ENCODE data around the gene WDR35.

- TF ChIP-seq, protein P1, sequence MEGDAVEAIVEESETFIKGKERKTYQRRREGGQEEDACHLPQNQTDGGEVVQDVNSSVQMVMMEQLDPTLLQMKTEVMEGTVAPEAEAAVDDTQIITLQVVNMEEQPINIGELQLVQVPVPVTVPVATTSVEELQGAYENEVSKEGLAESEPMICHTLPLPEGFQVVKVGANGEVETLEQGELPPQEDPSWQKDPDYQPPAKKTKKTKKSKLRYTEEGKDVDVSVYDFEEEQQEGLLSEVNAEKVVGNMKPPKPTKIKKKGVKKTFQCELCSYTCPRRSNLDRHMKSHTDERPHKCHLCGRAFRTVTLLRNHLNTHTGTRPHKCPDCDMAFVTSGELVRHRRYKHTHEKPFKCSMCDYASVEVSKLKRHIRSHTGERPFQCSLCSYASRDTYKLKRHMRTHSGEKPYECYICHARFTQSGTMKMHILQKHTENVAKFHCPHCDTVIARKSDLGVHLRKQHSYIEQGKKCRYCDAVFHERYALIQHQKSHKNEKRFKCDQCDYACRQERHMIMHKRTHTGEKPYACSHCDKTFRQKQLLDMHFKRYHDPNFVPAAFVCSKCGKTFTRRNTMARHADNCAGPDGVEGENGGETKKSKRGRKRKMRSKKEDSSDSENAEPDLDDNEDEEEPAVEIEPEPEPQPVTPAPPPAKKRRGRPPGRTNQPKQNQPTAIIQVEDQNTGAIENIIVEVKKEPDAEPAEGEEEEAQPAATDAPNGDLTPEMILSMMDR (IDR thresholded peaks at IDR 0.05): no peak
- no peak for TF ChIP-seq POLR2A (IDR thresholded peaks at IDR 0.05)
- no peak for TF ChIP-seq POLR2AphosphoS5 (IDR thresholded peaks at IDR 0.05)
Observed at GRCh38 chr2:19876751-19877150, 113.2 kb downstream of the WDR35 start.

Measured in breast epithelium (tissue), 3 donors.